Left hindlimb (tissue), 1 donor: ENCODE results near the gene P2RY2.

Experiments
- DNase-seq: peaks from one replicate; pipeline ENCODE4 v3.0.0-alpha.2; 2018

Gene P2RY2

GRCh38 chr11:73218106-73218829, at the start of gene P2RY2:
Gene P2RY2 (plus strand): TSS chr11:73218281. CDS start chr11:73234160, 15,879 bp downstream.
- peak; percentile 63 for DNase-seq

GRCh38 chr11:73168925-73169579, 49.0 kb upstream of the P2RY2 start:
- DNase-seq, result no peak

GRCh38 chr11:73170140-73170539, 47.9 kb upstream of the P2RY2 start:
- DNase-seq, result no peak

GRCh38 chr11:73171436-73172161, 46.5 kb upstream of the P2RY2 start:
- DNase-seq, result no peak

GRCh38 chr11:73172992-73173656, 45.0 kb upstream of the P2RY2 start:
- DNase-seq, result no peak

- no peak for DNase-seq
Observed at GRCh38 chr11:73173755-73174494, 44.2 kb upstream of the P2RY2 start.

GRCh38 chr11:73174495-73174791, 43.6 kb upstream of the P2RY2 start:
- no peak for DNase-seq

GRCh38 chr11:73175551-73176144, 42.4 kb upstream of the P2RY2 start:
- no peak for DNase-seq

- no peak for DNase-seq
Observed at GRCh38 chr11:73176145-73176873, 41.8 kb upstream of the P2RY2 start.

GRCh38 chr11:73176874-73177155, 41.3 kb upstream of the P2RY2 start:
- no peak for DNase-seq

- DNase-seq, result peak; percentile 79
Observed at GRCh38 chr11:73177380-73177777, 40.7 kb upstream of the P2RY2 start.

GRCh38 chr11:73177778-73178539, 40.1 kb upstream of the P2RY2 start:
- peak; percentile 90 for DNase-seq

- DNase-seq, result no peak
Observed at GRCh38 chr11:73178681-73179080, 39.4 kb upstream of the P2RY2 start.

GRCh38 chr11:73182824-73183321, 35.2 kb upstream of the P2RY2 start:
- DNase-seq, result no peak

- DNase-seq, result peak; percentile 53
Observed at GRCh38 chr11:73184953-73185671, 33.0 kb upstream of the P2RY2 start.

- DNase-seq, result no peak
Observed at GRCh38 chr11:73185680-73186293, 32.3 kb upstream of the P2RY2 start.

- no peak for DNase-seq
Observed at GRCh38 chr11:73186294-73186850, 31.7 kb upstream of the P2RY2 start.

- no peak for DNase-seq
Observed at GRCh38 chr11:73186886-73187285, 31.2 kb upstream of the P2RY2 start.

GRCh38 chr11:73187854-73188253, 30.2 kb upstream of the P2RY2 start:
- no peak for DNase-seq
